Inflammatory macrophage (primary cell): ENCODE measurements around the gene BCKDHB.
"Not testable (repeated sequence)": the region's sequence is repeated elsewhere in the genome, so short reads cannot be mapped to it uniquely, and the experiment has no call there.

Experiments used
- DNase-seq, 2 donors: peaks; one replicate each; pipeline ENCODE4 v3.0.0-alpha.2; 2020 to 2022

The BCKDHB gene

GRCh38 chr6:80211286-80211685 is 104.8 kb downstream of the BCKDHB start:
- no peak for DNase-seq

GRCh38 chr6:80211890-80212289 is 105.4 kb downstream of the BCKDHB start:
- peak in 1 of 2 donors; percentile 10 for DNase-seq

- peak; percentile 20 to 34 for DNase-seq
Measured at GRCh38 chr6:80214436-80215022, 108.1 kb downstream of the BCKDHB start.

- no peak for DNase-seq
Measured at GRCh38 chr6:80215063-80215462, 108.6 kb downstream of the BCKDHB start.

GRCh38 chr6:80217794-80218193 is 111.3 kb downstream of the BCKDHB start:
- no peak for DNase-seq

DNA sequence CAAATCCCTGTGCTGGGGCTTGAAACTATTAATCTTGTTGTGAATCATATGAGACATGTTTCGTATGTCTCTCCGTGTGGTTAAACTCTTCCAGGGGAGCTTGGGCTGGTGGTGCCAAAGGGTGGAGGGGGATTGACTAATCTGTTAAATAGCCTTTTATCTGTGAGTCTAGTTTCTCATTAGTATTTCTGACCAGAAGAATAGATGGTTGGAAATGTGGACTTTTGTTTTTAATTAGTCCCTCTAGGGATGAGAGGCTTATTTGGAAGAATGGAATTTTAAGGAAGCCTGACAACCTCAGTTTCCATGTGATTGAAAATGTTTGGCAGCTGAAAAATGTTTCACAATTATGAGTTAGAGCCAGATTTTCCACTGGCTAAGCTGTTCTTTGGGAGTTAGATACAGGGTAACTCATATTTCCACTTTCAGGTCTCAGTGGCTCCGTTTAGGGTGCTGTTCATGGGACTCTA is 117.3 kb downstream of the BCKDHB start:
- DNase-seq: no peak

DNA sequence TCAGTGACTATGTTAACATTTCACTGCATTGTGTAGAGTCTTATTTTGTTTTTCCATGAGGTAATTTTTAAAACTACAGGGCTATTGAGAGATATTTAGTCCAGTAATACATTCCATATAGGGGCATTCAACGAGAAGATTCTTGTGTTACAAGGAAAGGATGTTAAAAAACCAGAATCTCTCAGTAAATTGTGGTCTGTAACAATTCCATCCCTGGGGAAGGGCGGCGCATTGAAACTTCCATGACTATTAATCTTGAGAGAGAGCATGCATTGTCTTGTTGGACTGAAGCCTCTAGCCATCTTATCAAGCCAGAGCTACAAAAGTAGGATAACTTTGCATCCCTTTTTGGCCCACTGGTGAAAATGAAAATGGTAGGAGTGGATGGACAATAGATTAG is 119.7 kb downstream of the BCKDHB start:
- no peak for DNase-seq

- no peak for DNase-seq
Measured at GRCh38 chr6:80226699-80227098, 120.2 kb downstream of the BCKDHB start.

DNA sequence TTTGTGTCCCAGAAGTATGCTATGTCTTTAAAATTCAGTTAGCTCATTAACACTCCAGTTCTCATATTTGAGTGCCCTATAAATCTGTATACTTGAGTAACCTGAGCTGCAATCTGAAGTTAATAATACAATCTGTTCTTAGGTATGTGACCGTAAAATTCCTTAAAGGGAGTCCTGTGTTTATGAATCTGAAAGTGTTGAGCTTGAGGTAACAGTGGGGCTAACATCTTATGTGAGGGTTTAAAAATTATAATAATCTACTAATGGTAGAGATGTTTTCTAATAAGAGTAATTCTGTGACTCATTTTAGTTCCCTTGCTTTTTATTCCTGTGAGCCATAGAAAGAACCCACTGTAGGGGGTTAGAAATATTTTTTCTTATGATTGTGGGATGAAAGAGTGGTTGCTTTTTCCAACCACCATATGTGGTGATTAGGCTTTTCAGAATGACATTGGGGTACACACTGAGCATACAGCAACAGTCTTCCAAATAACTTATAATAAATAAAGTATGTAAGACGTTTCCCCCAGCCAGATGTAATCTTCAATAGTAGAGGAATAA is 121.2 kb downstream of the BCKDHB start:
- DNase-seq: no peak

DNA sequence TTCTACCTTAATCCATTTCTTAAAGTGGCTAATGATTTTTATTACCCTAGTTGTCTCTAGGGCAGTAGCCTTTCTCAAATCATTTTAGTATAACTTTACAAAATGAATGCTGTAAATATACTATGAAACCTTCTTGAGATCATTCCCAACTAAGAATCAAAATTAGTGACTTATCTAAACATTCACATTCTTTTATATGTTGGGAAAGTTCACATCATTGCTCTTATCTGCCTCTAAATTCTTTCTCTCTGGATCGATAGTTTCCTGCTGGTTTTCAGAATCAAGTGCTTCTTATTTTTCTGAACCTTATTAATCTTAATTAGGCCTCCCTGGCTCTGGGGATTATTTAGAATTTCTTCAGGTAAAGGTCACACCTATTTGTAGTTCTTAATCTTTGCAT is 126.8 kb downstream of the BCKDHB start:
- no peak for DNase-seq

DNA sequence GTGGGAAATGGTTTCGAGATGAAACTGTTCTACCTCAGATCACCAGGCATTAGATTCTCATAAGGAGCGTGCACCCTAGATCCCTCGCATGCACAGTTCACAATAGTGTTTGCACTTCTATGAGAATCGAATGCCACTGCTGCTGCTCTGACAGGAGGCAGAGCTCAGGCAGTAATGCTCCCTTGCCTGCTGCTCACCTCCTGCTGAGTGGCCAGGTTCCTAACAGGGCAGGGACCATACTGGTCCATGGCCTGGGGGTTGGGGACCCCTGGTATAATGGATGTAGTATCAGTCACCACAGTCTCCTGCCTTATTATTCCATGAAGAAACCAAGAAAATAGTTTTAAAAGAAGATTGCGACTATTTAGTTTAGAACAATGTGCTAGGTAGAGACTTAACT is 127.5 kb downstream of the BCKDHB start:
- no peak for DNase-seq

GRCh38 chr6:80234401-80234800 is 127.9 kb downstream of the BCKDHB start:
- DNase-seq: no peak

- no peak for DNase-seq
Measured at GRCh38 chr6:80234908-80235307, 128.4 kb downstream of the BCKDHB start.

- no peak for DNase-seq
Measured at GRCh38 chr6:80235647-80236046, 129.2 kb downstream of the BCKDHB start.

- not testable (repeated sequence) for DNase-seq
Measured at GRCh38 chr6:80238754-80239153, 132.3 kb downstream of the BCKDHB start.

- DNase-seq: no peak
Measured at GRCh38 chr6:80245043-80245442, 138.6 kb downstream of the BCKDHB start.

DNA sequence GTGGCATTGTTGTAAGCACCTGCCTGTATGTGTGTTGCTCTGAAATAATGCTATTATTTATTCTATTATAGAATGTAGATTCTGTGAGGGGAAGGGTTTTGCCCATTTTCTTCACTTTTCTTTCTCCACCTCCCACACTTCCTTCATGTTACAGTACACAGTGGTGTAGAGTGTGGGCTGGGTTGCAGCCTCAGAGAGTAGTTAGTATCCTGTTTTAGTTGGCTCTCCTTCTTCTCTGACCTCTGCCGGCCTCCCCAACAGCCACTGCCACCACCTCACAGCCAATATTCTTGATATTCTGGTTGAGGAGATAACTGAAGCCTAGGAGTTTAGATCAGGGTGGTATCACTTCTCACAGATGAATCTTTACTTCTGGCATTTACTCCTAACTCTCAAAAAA is 143.4 kb downstream of the BCKDHB start:
- DNase-seq: peak; percentile 38 to 60

GRCh38 chr6:80250391-80250997 is 144.0 kb downstream of the BCKDHB start:
- peak; percentile 7 to 33 for DNase-seq

DNA sequence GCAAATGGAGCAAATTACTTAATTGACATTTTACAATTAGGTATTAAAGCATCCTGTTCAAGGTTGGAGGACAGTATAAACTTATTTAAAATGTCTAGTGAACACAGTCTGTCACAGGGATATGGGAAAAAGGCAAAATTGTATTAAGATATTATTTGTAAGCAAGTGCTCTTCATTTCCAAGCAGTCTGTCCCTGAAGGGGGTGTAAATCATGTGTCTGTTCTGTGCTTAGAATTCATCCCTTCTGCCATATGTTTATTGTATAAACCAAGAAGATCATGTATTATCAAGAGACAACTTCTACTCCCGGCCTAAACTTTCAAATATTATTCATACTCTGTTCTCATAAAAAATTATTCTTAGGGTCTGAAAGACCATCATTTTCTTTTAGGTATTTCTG is 144.8 kb downstream of the BCKDHB start:
- DNase-seq: no peak

GRCh38 chr6:80254716-80255115 is 148.2 kb downstream of the BCKDHB start:
- DNase-seq: no peak

- DNase-seq: no peak
Measured at GRCh38 chr6:80256691-80257090, 150.2 kb downstream of the BCKDHB start.

DNA sequence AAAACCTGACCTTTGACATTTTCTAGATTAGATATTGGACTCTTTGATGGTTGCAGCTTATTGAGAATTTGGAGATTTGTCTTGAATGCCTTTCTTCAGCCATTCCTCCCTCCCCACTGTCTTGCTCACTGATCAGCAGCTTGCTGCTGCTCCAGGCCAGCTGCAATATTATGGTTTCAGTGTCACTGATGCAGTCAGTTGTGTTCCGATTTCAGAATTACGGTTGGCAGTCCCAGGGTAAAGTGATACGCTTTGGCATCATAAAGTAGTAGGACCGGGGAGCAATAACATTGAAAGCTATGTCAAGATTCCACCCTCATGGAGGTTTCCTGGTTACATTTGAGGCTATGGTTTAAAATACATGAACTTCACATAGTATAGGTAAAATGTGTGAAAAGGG is 152.6 kb downstream of the BCKDHB start:
- no peak for DNase-seq

DNA sequence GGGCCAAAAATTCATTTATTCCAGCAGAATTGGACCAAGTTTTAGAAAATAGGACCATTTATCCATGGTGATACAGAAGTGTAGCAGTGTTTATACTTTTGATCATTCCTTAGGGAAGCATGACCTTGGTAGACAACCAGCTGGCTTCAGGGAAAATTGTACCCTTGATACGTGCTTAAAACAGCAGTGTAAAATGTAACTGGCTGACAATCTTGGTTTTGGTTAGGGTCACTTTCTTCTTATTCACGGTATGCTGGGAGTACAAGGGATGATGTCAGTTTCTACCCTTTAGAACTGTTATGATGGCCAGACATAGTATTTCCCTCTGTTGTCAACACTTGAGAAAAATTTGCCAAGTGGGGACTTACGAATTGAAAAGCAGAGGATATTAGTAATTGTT is 157.1 kb downstream of the BCKDHB start:
- DNase-seq: no peak
